Activated CD8-positive, alpha-beta T cell treated with anti-CD3 and anti-CD28 coated beads for 36 hours (primary cell): Measurements from ENCODE around the gene B3GALNT1. TPM values are rescaled to one million over a fixed set of nuclear protein-coding genes. Genes with fewer than 3 reads are reported as not detected.

ENCODE experiments used
- ATAC-seq: fragments of 200-7000 bp; cut with Tn5 transposase; one replicate; pipeline ENCODE4 v1.10.0; 2021; ENCODE audit warnings: mild to moderate bottlenecking, moderate library complexity
- CTCF ChIA-PET: fragments of 350-600 bp; sonication (Branson Sonifier 250); formaldehyde crosslinking; loops from one replicate; lab custom pipeline; 2021; ENCODE audit warnings: antibody characterized with exemption; lab: Charles Lee
- POLR2A ChIA-PET: fragments of 350-600 bp; sonication (Branson Sonifier 250); formaldehyde crosslinking; loops from one replicate; lab custom pipeline; 2021; ENCODE audit warnings: antibody characterized with exemption; lab: Charles Lee
- DNase-seq: peaks from one replicate; pipeline ENCODE4 v3.0.0-alpha.2; 2020
- H3K27ac Mint-ChIP-seq: one replicate; pipeline ENCODE4 v1.8.0; 2021; ENCODE audit warnings: mild to moderate bottlenecking, mixed read lengths
- H3K27me3 Mint-ChIP-seq: one replicate; pipeline ENCODE4 v1.8.0; 2021; ENCODE audit warnings: mixed read lengths
- H3K36me3 Mint-ChIP-seq: one replicate; pipeline ENCODE4 v1.8.0; 2021; ENCODE audit warnings: low read depth, mixed read lengths
- H3K4me1 Mint-ChIP-seq: one replicate; pipeline ENCODE4 v1.8.0; 2021; ENCODE audit warnings: low read depth, mixed read lengths
- H3K4me3 Mint-ChIP-seq: one replicate; pipeline ENCODE4 v1.8.0; 2021; ENCODE audit warnings: mild to moderate bottlenecking, moderate library complexity, mixed read lengths
- H3K9me3 Mint-ChIP-seq: one replicate; pipeline ENCODE4 v1.8.0; 2021; ENCODE audit warnings: mixed read lengths
- CTCF ChIP-seq: fragments of 200-600 bp; IDR thresholded peaks from one replicate; pipeline ENCODE4 v1.8.0; 2022; ENCODE audit warnings: antibody characterized with exemption, mild to moderate bottlenecking
- intact Hi-C: fragments of 100-400 bp; cut with micrococcal nuclease; formaldehyde crosslinking; loops from one replicate; pipeline ENCODE4 v1.10.0; 2022
- total RNA-seq, 2 experiments: library from RNA; stranded (reverse); gene quantifications; one replicate each; pipeline ENCODE4 v1.2.3, GENCODE V29; 2021

The B3GALNT1 gene
- total RNA-seq, 2 experiments from 2014 or later = 2.2 to 3.2 TPM

GRCh38 chr3:161126495-161126894, 21.3 kb upstream of the B3GALNT1 start:
- no peak for DNase-seq
- POLR2A ChIA-PET = interaction anchor here (0.6 kb wide), 1 partner anchor 217 kb away, joined by 3 read pairs; no protein-coding TSS in a partner anchor
- Mint-ChIP-seq H3K4me3 (no peak overlapping the region), H3K4me1 (no peaks in the 10 kb centered on the region), H3K27me3 (peaks cover 3% of the 10 kb centered on the region), H3K36me3 (no peaks in the 10 kb centered on the region), H3K9me3 (peaks cover 9% of the 10 kb centered on the region), H3K27ac (no peak overlapping the region)
- CTCF ChIA-PET = no interaction called here
- no peak for ATAC-seq
- intact Hi-C loops = no loop called here
- TF ChIP-seq CTCF = no peak

GRCh38 chr3:161117646-161118045, 12.5 kb upstream of the B3GALNT1 start:
- H3K4me1 Mint-ChIP-seq = no peaks in the 10 kb centered on the region
- ChIA-PET CTCF (no interaction called here), POLR2A (no interaction called here)
- TF ChIP-seq CTCF = no peak
- H3K4me3 Mint-ChIP-seq = no peak overlapping the region
- ATAC-seq (no peak), DNase-seq (no peak)
- intact Hi-C loops = no loop called here
- no peaks in the 10 kb centered on the region for H3K36me3 Mint-ChIP-seq
- peaks cover 22% of the 10 kb centered on the region for H3K9me3 Mint-ChIP-seq
- H3K27ac Mint-ChIP-seq = no peak overlapping the region
- peaks cover 3% of the 10 kb centered on the region for H3K27me3 Mint-ChIP-seq

GRCh38 chr3:161108840-161109239, 3.7 kb upstream of the B3GALNT1 start:
- H3K4me3 Mint-ChIP-seq = no peak overlapping the region
- H3K27ac Mint-ChIP-seq = no peak overlapping the region
- DNase-seq (no peak), ATAC-seq (no peak)
- H3K27me3 Mint-ChIP-seq = peaks cover 35% of the 10 kb centered on the region
- no peak for TF ChIP-seq CTCF
- H3K36me3 Mint-ChIP-seq = no peaks in the 10 kb centered on the region
- H3K9me3 Mint-ChIP-seq = no peaks in the 10 kb centered on the region
- peaks cover 7% of the 10 kb centered on the region for H3K4me1 Mint-ChIP-seq
- ChIA-PET POLR2A (no interaction called here), CTCF (no interaction called here)
- intact Hi-C loops = no loop called here

GRCh38 chr3:161107311-161107710, 2.2 kb upstream of the B3GALNT1 start:
- ATAC-seq (no peak), DNase-seq (no peak)
- no peak for TF ChIP-seq CTCF
- ChIA-PET POLR2A (no interaction called here), CTCF (interaction anchor here (0.7 to 1.7 kb wide), 3 partner anchors 9 to 53 kb away, joined by 3 to 4 read pairs (median 3); no protein-coding TSS in a partner anchor)
- Mint-ChIP-seq H3K27ac (no peak overlapping the region), H3K4me3 (no peak overlapping the region), H3K4me1 (peaks cover 7% of the 10 kb centered on the region), H3K36me3 (no peaks in the 10 kb centered on the region), H3K9me3 (no peaks in the 10 kb centered on the region), H3K27me3 (peaks cover 40% of the 10 kb centered on the region)
- intact Hi-C loops = no loop called here

GRCh38 chr3:161103776-161104385, 1.3 kb downstream of the B3GALNT1 start:
- ChIA-PET CTCF (interaction anchor here (1.1 kb wide), 1 partner anchor 327 kb away, joined by 3 read pairs; no protein-coding TSS in a partner anchor), POLR2A (interaction anchor here (1.0 to 1.3 kb wide), 3 partner anchors 13 to 21 kb away, joined by 3 to 4 read pairs (median 3); no protein-coding TSS in a partner anchor)

More at GRCh38 chr3:161103776-161104385, 1.3 kb downstream of the B3GALNT1 start:
- Mint-ChIP-seq H3K36me3 (no peaks in the 10 kb centered on the region), H3K27me3 (peaks cover 31% of the 10 kb centered on the region), H3K27ac (no peak overlapping the region), H3K4me3 (peak overlapping the region; percentile 62), H3K4me1 (peaks cover 7% of the 10 kb centered on the region), H3K9me3 (no peaks in the 10 kb centered on the region)
- DNase-seq (no peak), ATAC-seq (no peak)
- intact Hi-C loops = loop anchor here (5.0 kb wide), 1 partner anchor 318 kb away; no protein-coding TSS in a partner anchor
- no peak for TF ChIP-seq CTCF
